NCI-H1092 (cell line): ENCODE results near the gene F12.

Experiments used
- DNase-seq: peaks from one replicate; lab custom pipeline; 2025; lab: John Stamatoyannopoulos, UW

The F12 gene

DNA sequence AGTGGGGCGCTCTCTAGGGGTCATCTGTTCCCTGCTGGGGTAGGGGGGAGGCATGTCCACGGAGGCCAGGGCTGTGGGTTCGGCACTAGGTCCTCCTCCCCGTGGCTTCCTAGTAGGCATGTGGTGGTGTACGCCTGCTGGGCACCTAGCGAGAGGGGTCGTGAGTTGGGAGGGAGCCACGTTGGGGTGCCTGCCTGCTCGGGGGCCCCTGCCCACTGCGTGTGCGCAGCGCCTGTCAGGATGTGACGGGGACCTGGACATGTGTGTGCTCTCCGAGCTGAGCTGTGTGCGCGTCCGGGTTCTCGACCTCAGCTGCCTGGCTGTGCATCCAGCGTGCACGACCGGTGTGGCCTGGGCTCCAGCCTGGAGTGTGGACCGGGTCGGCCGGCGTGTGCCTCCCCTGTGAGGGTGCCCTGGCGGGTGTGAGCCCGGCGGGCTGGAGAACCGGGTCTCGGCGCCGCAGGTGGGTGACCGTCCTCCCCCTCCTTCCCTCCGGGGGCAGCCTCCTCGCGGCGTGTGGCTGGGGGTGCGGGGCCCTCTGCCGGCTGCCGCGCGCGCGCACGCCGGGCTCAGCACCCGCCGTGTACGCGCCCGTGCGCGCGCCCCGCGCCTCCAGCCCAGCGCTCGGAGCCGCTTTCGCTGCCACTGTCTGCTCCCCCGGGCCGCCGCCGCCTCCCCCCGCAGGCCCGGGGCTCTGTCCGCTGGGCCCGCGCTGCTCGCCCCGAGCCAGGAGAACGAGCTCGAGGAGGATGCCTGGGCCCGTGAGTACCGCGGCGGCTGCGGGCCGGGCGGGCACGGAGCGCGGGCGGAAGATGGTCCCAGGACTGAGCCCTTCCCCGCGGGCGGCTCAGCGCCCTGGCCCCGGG is 37.1 kb upstream of the F12 start, which contains the start of gene PRR7:
Gene PRR7 (plus strand): TSS at position 615 of the 866 bp plus-strand sequence. CDS start 8,254 bp downstream, outside the sequence.
- DNase-seq: peak; percentile 46

DNA sequence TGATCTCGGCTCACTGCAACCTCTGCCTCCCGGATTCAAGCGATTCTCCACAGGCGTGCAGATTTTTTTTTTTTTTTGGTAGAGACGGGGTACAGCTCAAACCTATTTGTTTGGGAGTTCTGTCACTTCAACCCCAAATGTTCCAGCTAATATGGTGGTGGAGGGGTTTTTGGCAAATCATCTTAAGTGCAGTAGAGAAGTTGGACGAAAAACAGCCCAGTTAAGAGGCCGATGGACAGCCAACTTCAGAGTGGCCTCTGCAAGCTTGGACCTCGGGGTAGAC is 36.5 kb upstream of the F12 start:
- no peak for DNase-seq

DNA sequence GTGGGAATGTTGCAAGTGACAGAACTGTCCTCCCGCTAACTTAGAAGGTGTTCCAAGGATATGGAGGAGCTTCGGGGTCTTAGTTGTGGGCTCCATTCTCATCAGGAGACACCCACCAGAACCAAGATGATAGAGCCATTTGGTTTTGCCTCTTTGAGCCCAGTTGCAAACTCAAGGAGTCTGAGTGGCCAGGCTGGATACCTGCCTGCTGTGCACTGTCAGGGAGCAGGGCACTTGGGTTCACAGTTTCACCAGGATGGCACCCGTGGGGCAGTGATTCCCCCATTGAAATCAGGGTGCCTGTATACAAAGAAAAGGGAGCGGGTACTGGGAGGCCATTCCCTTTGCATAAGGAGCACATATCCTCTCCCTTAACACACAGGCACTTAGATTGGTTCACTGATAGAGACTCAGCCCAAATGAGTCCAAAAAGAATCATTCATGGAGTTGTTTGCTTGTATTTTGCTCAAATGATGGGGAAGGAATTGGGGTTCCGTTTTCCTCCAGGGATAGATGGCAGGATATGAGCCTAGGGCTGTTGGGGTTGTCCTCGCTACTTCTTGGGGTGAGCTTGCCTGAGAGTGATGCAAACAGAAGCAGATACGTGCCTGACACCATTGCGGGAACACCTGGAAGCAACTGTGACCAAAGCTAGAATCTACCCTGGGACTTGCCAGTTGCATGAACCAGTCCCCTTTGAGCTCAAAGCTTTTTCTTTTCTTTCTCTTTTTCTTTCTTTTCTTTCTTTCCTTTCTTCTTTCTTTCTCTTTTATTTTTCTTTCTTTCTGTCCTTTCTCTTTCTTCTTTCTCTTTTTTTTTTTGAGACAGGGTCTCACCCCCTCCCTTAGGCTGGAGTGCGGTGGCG is 35.9 kb upstream of the F12 start:
- DNase-seq: no peak

GRCh38 chr5:177444106-177445051 is 35.0 kb upstream of the F12 start:
- DNase-seq: no peak

DNA sequence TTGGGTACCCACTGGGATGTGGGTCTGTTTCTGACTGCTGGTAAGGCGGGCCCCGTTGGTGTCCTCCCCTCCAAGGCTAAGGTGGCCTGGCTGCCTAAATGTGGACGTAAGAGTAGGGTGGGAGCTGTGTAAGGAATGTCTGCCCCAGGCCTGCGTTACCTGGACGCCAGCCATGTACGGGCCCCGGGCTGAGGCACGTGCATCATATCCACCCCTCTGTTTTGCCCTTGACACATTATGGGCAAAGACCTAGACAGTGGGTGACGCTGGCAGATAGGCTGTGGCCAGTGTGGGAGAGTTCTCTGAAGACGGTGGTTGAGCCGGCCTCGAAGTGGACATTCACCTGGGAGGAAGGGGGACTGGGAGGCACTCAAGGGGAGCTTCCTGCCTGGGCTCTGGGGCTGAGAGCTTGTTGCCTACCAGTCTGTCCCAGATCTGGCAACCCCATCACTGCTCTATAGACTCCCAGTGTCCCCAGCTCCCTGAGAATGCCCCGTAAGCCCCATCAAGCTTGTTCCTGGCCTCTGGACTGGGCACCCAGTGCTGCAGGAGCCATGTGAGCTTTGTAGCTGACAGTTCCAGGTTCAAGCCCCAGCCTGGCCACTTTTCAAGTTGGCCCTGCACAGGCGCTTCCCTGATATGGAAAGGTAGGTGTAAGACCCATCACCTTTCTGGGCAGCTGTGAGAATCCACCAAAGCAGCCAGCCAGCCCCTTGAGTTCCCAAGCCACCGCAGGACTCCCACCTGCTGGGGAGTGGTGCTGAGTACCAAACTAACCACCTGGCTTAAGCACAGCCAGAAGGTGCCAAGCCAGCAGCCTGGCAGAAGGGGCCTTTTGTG is 34.0 kb upstream of the F12 start:
- no peak for DNase-seq

DNA sequence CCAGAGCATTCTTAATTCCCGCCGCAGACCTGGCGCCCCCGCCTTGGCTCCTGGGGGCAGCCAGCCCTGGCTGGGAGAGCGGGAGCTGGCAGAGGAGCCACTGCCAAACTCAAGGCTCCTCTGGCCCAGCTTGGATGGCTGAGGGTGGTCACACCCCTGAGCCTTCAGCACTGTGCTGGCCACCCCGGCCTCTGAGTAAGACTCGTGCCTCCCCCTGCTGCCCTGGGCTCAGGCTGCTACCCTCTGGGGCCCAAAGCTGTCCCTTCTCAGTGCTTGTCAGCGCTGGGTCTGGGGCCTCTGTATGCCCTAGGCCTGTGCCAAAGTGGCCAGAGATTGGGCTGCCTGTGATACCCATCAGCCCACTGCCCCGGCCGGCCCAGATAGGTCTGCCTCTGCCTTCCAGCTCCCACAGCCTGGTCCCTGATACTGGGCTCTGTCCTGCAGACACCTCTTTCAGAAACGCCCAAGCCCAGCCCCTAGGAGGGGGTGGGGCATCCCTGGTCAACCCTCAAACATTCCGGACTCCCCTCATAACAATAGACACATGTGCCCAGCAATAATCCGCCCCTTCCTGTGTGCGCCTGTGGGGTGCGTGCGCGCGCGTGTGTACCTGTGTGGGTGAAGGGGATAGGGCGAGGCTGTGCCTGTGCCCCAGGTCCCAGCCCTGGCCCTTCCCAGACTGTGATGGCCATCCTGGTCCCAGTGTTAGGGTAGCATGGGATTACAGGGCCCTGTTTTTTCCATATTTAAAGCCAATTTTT is 32.9 kb upstream of the F12 start:
- no peak for DNase-seq

- no peak for DNase-seq
Measured at GRCh38 chr5:177440990-177441780, 31.8 kb upstream of the F12 start.

GRCh38 chr5:177440211-177440989 is 31.0 kb upstream of the F12 start:
- no peak for DNase-seq

- DNase-seq: no peak
Measured at GRCh38 chr5:177439518-177440053, 30.2 kb upstream of the F12 start.

- DNase-seq: no peak
Measured at GRCh38 chr5:177438468-177438867, 29.1 kb upstream of the F12 start.

GRCh38 chr5:177437623-177438022 is 28.3 kb upstream of the F12 start:
- DNase-seq: no peak

DNA sequence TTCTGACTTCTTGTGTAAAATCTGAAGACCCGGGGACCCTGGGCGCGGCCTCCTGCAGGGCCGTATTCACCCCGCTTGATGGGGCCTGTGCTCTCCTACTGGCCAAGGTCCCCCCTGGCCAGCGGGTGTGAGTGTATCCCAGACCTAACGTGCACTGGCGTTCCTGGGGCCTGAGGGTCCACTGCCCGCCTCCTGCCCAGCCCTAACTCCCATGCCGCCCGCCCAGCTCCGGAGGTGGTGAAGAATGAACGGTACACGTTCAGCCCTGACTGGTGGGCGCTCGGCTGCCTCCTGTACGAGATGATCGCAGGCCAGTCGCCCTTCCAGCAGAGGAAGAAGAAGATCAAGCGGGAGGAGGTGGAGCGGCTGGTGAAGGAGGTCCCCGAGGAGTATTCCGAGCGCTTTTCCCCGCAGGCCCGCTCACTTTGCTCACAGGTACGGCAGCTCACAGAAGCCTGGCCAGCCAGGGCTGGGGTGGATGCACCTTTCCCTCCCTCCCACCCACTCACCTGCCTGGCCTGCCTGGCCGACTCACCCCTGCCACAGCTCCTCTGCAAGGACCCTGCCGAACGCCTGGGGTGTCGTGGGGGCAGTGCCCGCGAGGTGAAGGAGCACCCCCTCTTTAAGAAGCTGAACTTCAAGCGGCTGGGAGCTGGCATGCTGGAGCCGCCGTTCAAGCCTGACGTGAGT is 26.6 kb upstream of the F12 start:
- no peak for DNase-seq

DNA sequence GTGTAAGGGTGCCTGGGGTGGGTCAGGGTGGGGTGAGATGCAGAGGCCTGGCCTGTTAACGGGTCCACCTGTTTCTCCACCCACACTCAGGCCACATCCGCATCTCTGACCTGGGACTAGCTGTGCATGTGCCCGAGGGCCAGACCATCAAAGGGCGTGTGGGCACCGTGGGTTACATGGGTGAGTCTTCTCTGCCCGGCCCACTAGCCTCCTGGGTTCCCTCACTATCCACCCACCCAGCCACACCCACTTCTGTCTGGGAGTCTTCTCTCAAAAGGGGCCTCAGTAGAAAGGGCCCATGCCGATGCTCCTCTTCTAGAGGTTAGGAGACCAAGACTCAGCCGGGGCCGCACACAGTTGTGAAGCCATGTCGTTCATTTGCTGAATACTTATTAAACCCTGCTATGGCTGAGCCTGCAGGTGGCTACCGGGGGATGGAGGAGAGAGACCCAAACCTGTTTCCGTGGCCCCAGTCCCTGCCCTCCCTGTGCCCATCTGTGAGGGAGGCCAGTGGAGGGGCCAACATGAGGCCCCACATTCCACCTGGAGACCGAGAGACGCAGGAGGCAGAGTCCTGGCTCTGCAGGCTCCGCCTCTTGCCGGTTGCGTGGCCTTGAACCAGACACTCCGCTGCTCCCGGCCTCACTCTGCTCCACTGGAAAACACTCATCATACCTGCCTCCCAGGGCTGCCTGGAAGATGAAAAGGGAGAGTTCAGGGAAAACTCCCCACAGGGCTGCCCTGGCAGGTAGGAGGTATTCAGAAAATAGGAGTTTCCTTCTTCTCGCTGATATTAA is 25.8 kb upstream of the F12 start:
- no peak for DNase-seq

DNA sequence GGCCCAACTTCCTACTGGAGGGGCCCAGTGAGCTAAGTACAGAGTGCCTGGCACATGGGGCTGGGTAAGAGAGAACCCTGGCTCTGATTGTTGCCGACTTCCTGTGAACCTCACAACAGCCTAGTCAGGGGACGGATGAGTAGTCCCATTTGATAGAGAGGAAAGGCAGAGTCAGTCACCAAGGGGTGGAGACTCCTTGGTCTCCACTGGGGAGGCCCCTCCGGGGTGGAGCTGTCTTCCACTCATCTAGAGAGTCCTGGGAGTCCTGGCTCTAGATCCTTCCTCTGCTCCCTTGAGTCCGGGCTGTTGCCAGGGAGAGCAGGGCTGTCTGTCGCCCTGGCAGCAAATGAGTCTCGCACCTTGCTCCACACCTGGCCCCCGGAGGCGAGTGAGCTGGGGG is 25.1 kb upstream of the F12 start:
- no peak for DNase-seq

DNA sequence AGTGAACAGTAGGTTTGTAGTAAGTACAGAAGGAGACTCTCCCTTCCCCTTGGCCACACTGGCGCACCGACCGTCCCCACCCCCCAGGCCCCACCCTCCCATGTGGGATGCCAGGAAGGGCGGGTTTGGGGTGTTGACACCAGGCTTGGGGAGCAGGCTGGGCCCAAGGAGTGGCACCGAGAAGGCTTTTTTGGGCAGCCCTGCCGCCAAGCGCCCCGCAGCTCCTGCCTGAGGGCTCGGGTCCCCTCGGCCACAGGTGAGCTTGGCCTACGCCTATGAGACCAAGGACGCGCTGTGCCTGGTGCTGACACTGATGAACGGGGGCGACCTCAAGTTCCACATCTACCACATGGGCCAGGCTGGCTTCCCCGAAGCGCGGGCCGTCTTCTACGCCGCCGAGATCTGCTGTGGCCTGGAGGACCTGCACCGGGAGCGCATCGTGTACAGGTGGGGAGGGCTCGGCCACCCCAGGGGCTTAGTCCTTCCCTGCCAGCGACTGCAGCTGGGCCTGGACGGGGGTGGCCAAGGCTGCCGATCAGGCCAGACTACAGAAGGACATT is 24.4 kb upstream of the F12 start:
- DNase-seq: no peak

DNA sequence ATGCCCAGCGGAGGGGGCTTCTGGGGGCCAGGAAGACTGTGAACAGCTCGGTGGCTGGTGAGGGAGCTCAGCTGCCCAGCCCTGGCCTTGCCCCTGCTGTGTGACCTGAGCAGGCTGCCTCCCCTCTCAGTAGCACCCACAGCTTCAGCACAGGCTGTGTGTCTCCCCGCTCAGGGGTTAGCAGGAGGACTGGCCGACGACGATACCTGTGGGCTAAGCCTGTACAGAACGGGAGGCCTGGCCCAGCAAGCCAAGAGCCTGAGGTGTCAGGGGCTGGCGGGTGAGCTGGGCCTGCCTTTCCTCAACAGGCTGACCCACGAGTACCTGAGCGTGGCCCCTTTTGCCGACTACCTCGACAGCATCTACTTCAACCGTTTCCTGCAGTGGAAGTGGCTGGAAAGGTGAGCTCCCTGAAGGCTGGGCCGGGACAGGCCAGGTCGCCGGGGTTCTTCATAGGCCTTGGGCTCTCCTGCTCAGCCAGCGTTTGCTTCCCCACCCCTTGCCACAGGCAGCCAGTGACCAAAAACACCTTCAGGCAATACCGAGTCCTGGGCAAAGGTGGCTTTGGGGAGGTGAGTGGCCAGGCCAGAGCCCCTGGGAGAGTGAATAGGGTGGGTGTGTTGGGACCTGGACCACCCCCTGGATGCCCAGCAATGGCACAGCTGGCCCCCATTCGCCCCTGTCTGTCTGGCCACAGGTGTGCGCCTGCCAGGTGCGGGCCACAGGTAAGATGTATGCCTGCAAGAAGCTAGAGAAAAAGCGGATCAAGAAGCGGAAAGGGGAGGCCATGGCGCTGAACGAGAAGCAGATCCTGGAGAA is 23.7 kb upstream of the F12 start:
- DNase-seq: no peak
